Loucy (cell line): ENCODE results near the gene NOL4L.
"Not testable (repeated sequence)": the region's sequence is repeated elsewhere in the genome, so short reads cannot be mapped to it uniquely, and the experiment has no call there.

ENCODE experiments used
- H2AFZ ChIP-seq: fragments of 200-600 bp; sonication (generic); 2 replicates; pipeline ENCODE4 v1.6.0; 2016; ENCODE audit warnings: antibody characterized with exemption, mild to moderate bottlenecking, low read length, moderate library complexity
- H3F3A ChIP-seq: fragments of 200-600 bp; 2 replicates; pipeline ENCODE4 v1.6.0; 2016; ENCODE audit warnings: antibody characterized with exemption, low read depth, mild to moderate bottlenecking
- H3K27me3 ChIP-seq: fragments of 200-600 bp; sonication (generic); 2 replicates; pipeline ENCODE4 v1.6.1; 2014; ENCODE audit warnings: low read length, mild to moderate bottlenecking; ENCODE audit not compliant: insufficient read depth, poor library complexity, severe bottlenecking
- H3K36me3 ChIP-seq: fragments of 200-600 bp; sonication (generic); 2 replicates; pipeline ENCODE4 v1.6.1; 2016; ENCODE audit warnings: low read length; ENCODE audit not compliant: insufficient read depth
- H3K4me1 ChIP-seq: fragments of 200-600 bp; sonication (generic); 2 replicates; pipeline ENCODE4 v1.5.1; 2014; ENCODE audit warnings: low read length, mild to moderate bottlenecking; ENCODE audit not compliant: insufficient read depth, poor library complexity, severe bottlenecking
- H3K4me2 ChIP-seq: fragments of 200-600 bp; sonication (generic); 2 replicates; pipeline ENCODE4 v1.6.0; 2014; ENCODE audit warnings: antibody characterized with exemption, low read length, low read depth, mild to moderate bottlenecking; ENCODE audit not compliant: poor library complexity, severe bottlenecking
- H3K4me3 ChIP-seq: fragments of 200-600 bp; sonication (generic); 2 replicates; pipeline ENCODE4 v1.5.1; 2014; ENCODE audit warnings: low read length, mild to moderate bottlenecking, mixed read lengths; ENCODE audit not compliant: poor library complexity, severe bottlenecking
- H3K79me2 ChIP-seq: fragments of 200-600 bp; sonication (generic); 2 replicates; pipeline ENCODE4 v1.6.1; 2014; ENCODE audit warnings: low read length; ENCODE audit not compliant: insufficient read depth
- H3K9ac ChIP-seq: fragments of 200-600 bp; sonication (generic); 2 replicates; pipeline ENCODE4 v1.6.0; 2014; ENCODE audit warnings: mild to moderate bottlenecking, low read depth, low read length, moderate library complexity; ENCODE audit not compliant: poor library complexity, severe bottlenecking
- H3K9me2 ChIP-seq: fragments of 200-600 bp; sonication (generic); replicated peaks from 2 replicates; pipeline ENCODE4 v1.6.1; 2016; ENCODE audit warnings: low read depth, low read length, mixed read lengths
- H3K9me3 ChIP-seq: fragments of 200-600 bp; sonication (generic); 2 replicates; pipeline ENCODE4 v1.6.1; 2014; ENCODE audit warnings: mild to moderate bottlenecking, antibody characterized with exemption, low read length, low read depth; ENCODE audit not compliant: insufficient read depth
- H4K20me1 ChIP-seq: fragments of 200-600 bp; sonication (generic); 2 replicates; pipeline ENCODE4 v1.6.0; 2014; ENCODE audit warnings: antibody characterized with exemption, low read length, mild to moderate bottlenecking; ENCODE audit not compliant: insufficient read depth, poor library complexity, severe bottlenecking
- EZH2phosphoT487 ChIP-seq: fragments of 200-600 bp; IDR thresholded peaks from 2 replicates; pipeline ENCODE4 v1.6.1; 2018; ENCODE audit warnings: antibody characterized with exemption, mild to moderate bottlenecking, moderate library complexity, borderline replicate concordance
- TF ChIP-seq, protein P1 (sequence below): fragments of 200-600 bp; sonication (generic); conservative IDR thresholded peaks from 2 replicates; pipeline ENCODE4 v1.5.1; 2014; ENCODE audit warnings: mild to moderate bottlenecking, antibody characterized with exemption, low read length

The NOL4L gene

DNA sequence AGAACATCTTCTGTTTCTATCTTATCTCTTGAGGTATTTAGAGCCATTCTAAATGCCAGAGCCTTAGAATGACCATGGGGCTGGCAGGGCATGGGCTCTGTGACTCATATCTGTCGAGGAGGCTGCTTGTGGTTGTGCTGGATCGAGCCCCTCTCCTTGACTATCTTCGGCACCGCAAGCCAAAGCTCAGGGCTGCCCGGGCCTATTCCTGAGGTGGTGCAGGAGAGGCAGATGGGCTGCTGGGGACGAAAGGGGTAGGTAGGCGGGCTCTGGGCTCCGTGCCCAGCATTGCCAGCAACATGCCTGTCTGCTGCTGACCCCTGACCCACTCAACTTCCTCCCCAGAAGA lies 89.9 kb downstream of the NOL4L start:
- no peaks in the 10 kb centered on the region for H3K9me3 ChIP-seq
- H3K4me3 ChIP-seq, result no peak overlapping the region
- H4K20me1 ChIP-seq, result no peaks in the 10 kb centered on the region
- no peak overlapping the region for H3K4me2 ChIP-seq
- peaks cover 53% of the 10 kb centered on the region; the same call in 1 of the 2 replicates for H3K36me3 ChIP-seq
- no peaks in the 10 kb centered on the region for H3K27me3 ChIP-seq
- no peaks in the 10 kb centered on the region for H3K4me1 ChIP-seq
- H3K79me2 ChIP-seq, result peaks cover 46% of the 10 kb centered on the region; the same call in 1 of the 2 replicates
- TF ChIP-seq, protein P1, sequence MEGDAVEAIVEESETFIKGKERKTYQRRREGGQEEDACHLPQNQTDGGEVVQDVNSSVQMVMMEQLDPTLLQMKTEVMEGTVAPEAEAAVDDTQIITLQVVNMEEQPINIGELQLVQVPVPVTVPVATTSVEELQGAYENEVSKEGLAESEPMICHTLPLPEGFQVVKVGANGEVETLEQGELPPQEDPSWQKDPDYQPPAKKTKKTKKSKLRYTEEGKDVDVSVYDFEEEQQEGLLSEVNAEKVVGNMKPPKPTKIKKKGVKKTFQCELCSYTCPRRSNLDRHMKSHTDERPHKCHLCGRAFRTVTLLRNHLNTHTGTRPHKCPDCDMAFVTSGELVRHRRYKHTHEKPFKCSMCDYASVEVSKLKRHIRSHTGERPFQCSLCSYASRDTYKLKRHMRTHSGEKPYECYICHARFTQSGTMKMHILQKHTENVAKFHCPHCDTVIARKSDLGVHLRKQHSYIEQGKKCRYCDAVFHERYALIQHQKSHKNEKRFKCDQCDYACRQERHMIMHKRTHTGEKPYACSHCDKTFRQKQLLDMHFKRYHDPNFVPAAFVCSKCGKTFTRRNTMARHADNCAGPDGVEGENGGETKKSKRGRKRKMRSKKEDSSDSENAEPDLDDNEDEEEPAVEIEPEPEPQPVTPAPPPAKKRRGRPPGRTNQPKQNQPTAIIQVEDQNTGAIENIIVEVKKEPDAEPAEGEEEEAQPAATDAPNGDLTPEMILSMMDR, result no peak
- no peaks in the 10 kb centered on the region for H3F3A ChIP-seq
- H2AFZ ChIP-seq, result no peak overlapping the region
- no peaks in the 10 kb centered on the region for H3K9me2 ChIP-seq
- H3K9ac ChIP-seq, result no peak overlapping the region

DNA sequence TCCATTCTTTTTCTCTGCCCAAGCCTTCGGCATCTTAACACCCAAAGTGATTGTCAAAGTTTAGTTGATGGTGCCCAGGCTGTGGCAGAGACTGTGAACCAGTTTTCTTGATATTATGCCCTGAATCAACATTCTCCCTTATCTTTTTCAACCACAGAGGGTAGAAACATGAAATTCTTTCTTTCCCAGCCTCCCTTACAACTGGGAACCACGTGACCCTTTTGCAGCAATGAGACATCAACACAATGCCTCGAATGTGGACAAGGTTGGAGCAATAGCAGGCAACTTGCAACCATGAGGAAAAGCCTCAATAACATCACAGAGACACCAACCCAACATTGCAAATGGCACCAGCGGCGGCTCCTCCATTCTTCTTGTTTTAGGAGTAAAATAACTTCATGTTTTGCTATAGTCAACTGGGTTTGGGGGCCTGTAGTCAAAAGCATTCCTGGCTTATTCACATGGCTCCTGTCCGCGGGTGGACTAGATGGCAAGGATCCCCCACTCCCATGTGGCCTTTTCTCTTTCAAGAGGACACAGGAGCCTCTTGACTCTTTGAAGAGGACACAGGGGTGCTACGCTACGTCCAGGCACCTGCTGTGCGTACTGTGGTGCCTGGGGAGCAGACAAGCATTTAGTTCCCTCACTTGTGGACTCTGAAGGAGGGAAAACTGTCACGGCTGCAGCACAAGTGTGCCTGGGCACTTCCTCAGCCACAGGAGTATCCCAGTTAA lies 90.5 kb downstream of the NOL4L start:
- H4K20me1 ChIP-seq, result no peaks in the 10 kb centered on the region
- no peaks in the 10 kb centered on the region for H3F3A ChIP-seq
- TF ChIP-seq, protein P1, result no peak
- no peak for TF ChIP-seq EZH2phosphoT487
- peaks cover 54% of the 10 kb centered on the region; the same call in 1 of the 2 replicates for H3K36me3 ChIP-seq
- no peak overlapping the region for H3K9ac ChIP-seq
- H3K79me2 ChIP-seq, result peaks cover 41% of the 10 kb centered on the region; the same call in 1 of the 2 replicates
- H3K27me3 ChIP-seq, result no peaks in the 10 kb centered on the region
- no peaks in the 10 kb centered on the region for H3K9me3 ChIP-seq
- no peak overlapping the region for H3K4me3 ChIP-seq
- no peaks in the 10 kb centered on the region for H3K9me2 ChIP-seq
- no peak overlapping the region for H3K4me2 ChIP-seq
- no peaks in the 10 kb centered on the region for H3K4me1 ChIP-seq
- H2AFZ ChIP-seq, result no peak overlapping the region

DNA sequence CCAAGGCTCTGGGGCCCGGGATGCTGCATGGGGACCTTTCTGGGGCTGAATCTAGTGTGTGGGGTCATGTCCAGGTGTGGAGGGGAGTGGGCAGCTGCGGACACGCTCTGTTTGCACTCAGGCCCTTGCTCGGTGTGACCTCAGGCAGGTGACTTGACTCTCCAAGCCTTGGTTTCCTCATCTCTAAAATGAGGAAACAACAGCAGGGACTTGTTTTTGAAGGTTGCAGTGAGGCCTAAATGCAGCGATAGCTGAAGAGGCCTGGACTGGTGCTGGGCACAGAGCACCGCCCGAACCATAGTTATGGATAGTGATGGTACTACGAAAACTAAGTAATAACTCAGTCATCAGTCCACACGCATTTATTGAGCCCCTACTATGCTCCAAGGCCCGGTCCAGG lies 91.8 kb downstream of the NOL4L start:
- Histone ChIP-seq H3K36me3 (peaks cover 54% of the 10 kb centered on the region; the same call in 1 of the 2 replicates), H2AFZ (no peak overlapping the region), H3K9me2 (no peaks in the 10 kb centered on the region), H3K4me2 (no peak overlapping the region), H3K4me3 (no peak overlapping the region), H3K79me2 (peaks cover 37% of the 10 kb centered on the region; the same call in 1 of the 2 replicates), H3K27me3 (no peaks in the 10 kb centered on the region), H3K4me1 (no peaks in the 10 kb centered on the region), H3K9ac (no peak overlapping the region), H4K20me1 (no peaks in the 10 kb centered on the region), H3F3A (no peaks in the 10 kb centered on the region), H3K9me3 (no peaks in the 10 kb centered on the region)
- TF ChIP-seq EZH2phosphoT487, result no peak
- TF ChIP-seq, protein P1, result no peak

DNA sequence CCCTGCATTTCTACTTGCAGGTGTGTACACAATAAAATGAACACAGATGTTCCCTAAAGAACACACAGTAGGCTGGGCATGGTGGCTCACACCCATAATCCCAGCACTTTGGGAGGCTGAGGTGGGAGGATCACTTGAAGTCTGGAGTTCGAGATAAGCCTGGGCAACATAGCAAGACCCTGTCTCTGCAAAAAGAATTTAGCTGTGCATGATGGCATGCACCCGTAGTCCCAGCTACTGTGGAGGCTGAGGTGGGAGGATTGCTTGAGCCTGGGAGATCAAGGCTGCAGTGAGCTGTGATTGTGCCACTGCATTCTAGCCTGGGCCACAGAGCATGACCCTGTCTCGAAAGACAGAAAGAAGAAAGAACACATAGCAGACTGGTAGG lies 93.4 kb downstream of the NOL4L start:
- not testable (repeated sequence) for H3K27me3 ChIP-seq, H4K20me1 ChIP-seq, H3K9me2 ChIP-seq, H3K9me3 ChIP-seq, H3F3A ChIP-seq, H3K9ac ChIP-seq, H2AFZ ChIP-seq, H3K4me2 ChIP-seq, H3K4me3 ChIP-seq, H3K4me1 ChIP-seq
- peaks cover 46% of the 10 kb centered on the region; the same call in 1 of the 2 replicates for H3K36me3 ChIP-seq
- H3K79me2 ChIP-seq, result peaks cover 30% of the 10 kb centered on the region; the same call in 1 of the 2 replicates
